ENCODE results near the gene TST.

The TST gene

DNA sequence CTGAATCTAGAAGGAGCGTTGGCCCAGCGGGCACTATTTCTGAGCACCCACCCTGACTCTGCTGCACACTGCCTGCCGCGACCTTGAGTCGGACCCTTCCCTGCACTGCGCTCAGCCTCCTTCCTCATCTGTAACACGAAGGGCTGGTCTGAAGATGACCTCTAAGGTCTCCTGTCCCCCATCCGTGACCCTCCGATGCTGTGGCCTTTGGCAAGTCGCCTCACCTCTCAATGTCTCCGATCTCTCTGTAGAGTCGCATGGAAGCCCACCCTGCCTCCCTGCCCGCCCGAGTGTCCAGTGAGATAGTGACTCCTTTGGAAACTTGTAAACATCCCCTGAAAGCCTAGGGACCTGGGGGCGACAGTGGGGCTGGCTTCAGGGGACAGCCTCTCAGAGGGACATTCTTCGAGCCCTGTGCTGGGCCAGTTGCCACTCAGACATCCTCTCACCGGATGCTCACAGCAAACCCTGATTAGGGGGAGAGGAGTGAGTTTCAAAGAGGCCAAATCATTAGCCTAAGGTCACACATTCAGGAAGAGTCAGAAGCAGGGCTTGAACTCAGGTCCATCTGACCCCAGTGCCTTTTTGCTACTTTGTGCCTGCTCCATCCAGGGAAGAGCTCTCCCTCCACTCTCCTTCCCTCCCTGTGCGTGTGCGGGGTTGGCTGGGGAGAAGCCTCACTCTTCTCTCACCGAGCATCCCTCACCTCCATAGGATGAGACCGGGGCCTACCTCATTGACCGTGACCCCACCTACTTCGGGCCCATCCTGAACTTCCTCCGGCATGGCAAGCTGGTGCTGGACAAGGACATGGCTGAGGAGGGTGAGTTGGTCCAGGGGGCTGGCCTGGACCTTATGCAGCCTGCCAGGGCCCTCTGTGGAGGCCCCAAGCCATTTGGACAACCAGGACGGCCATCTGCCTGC, 33.4 kb upstream of the TST start:
- Histone ChIP-seq H3K4me3 (ENCODE audit: low read length) (peak overlapping the region; percentile 84), H3K4me1 (ENCODE audit: control insufficient read depth, insufficient read depth, low read length) (peaks cover 4% of the 10 kb centered on the region), H3K9me3 (ENCODE audit: control insufficient read depth, low read length) (no peaks in the 10 kb centered on the region), H3K9ac (ENCODE audit: low read length) (peak overlapping the region; percentile 78), H3K27me3 (replicated peaks; ENCODE audit: control insufficient read depth, insufficient read depth, low read length) (no peaks in the 10 kb centered on the region), H3K36me3 (ENCODE audit: control insufficient read depth, insufficient read depth, low read length, severe bottlenecking) (peaks cover 20% of the 10 kb centered on the region)
- no peak for DNase-seq (ENCODE audit: low read depth)

GRCh38 chr22:37051391-37052385, 32.4 kb upstream of the TST start, which contains the start of gene KCTD17:
Gene KCTD17, plus strand, starts transcription at chr22:37051742. Its CDS starts 19 bp downstream, at chr22:37051761.
- peak; percentile 92 for DNase-seq (ENCODE audit: low read depth)
- no peaks in the 10 kb centered on the region for H3K27me3 ChIP-seq (replicated peaks; ENCODE audit: control insufficient read depth, insufficient read depth, low read length)
- peak within 1 kb of the TSS; percentile 78 for H3K9ac ChIP-seq (ENCODE audit: low read length)
- H3K9me3 ChIP-seq (ENCODE audit: control insufficient read depth, low read length): no peaks in the 10 kb centered on the region
- H3K36me3 ChIP-seq (ENCODE audit: control insufficient read depth, insufficient read depth, low read length, severe bottlenecking): peaks cover 10% of the 10 kb centered on the region
- H3K4me3 ChIP-seq (ENCODE audit: low read length): peak within 1 kb of the TSS; percentile 84
- H3K4me1 ChIP-seq (ENCODE audit: control insufficient read depth, insufficient read depth, low read length): peaks cover 4% of the 10 kb centered on the region

DNA sequence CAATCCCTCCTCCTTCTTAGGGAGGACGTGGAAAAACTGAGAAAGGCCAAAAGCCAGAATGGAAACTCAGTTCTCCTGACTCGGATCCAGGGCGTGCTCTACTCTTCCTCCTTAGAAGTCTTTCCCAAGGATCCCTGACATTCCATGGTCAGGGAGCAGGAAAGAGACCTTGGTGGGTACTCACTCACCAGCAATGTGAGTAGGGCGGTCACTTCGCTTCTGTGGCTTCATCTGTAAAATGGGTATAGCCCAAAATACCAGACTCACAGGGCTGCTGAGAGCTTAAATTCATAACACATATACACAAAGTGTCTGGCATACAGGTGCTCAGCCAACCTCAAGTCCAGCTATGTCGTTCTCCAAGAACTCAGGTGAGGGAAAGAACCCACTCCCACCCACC, 31.7 kb upstream of the TST start:
- DNase-seq (ENCODE audit: low read depth): no peak
- no peak overlapping the region for H3K4me3 ChIP-seq (ENCODE audit: low read length)

DNA sequence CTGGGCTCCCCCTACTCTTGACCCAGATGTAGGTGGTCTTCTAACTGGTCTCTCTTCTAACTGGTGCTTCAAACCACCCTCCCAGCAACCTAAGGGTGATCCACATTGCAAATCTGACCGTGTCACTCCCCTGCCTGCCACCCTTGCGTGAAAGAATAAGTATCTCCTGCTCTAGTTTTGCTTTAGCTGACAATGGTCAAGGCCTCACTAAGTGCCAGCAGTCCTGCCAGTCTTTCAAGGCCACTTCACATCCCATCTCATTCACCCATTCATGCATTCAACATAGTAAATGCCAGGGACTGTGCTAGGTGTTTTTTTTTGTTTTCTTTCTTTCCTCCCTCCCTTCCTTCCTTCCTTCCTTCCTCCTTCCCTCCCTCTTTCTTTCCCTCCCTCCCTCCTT, 30.0 kb upstream of the TST start:
- Histone ChIP-seq H3K9ac (ENCODE audit: low read length) (no peak overlapping the region), H3K9me3 (ENCODE audit: control insufficient read depth, low read length) (no peaks in the 10 kb centered on the region), H3K27me3 (replicated peaks; ENCODE audit: control insufficient read depth, insufficient read depth, low read length) (no peaks in the 10 kb centered on the region), H3K4me1 (ENCODE audit: control insufficient read depth, insufficient read depth, low read length) (peaks cover 4% of the 10 kb centered on the region), H3K4me3 (ENCODE audit: low read length) (no peak overlapping the region), H3K36me3 (ENCODE audit: control insufficient read depth, insufficient read depth, low read length, severe bottlenecking) (no peaks in the 10 kb centered on the region)
- no peak for DNase-seq (ENCODE audit: low read depth)

More for the DNA sequence above, 31.7 kb upstream of the TST start:
- Histone ChIP-seq H3K4me1 (ENCODE audit: control insufficient read depth, insufficient read depth, low read length) (peaks cover 4% of the 10 kb centered on the region), H3K9me3 (ENCODE audit: control insufficient read depth, low read length) (no peaks in the 10 kb centered on the region), H3K9ac (ENCODE audit: low read length) (no peak overlapping the region), H3K36me3 (ENCODE audit: control insufficient read depth, insufficient read depth, low read length, severe bottlenecking) (peaks cover 4% of the 10 kb centered on the region), H3K27me3 (replicated peaks; ENCODE audit: control insufficient read depth, insufficient read depth, low read length) (no peaks in the 10 kb centered on the region)

DNA sequence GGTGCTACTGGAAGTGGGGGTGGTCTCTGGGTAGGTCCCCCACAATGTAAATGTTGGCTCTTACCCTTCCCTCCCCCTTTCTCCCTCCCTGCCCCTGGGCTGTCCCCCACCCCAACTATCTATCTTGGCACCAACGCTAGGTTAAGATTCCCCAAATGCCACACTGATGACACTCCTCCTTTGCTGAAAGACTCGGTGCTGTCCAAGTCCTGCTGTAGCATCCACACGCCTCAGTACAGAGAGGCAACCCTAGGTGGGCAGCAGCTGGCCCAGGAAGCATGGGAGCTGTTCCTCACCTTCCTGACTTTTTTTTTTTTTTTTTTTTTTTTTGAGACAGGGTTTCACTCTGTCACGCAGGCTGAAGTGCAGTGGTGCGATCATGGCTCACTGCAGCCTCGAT, 28.9 kb upstream of the TST start:
- DNase-seq (ENCODE audit: low read depth): peak; percentile 10

DNA sequence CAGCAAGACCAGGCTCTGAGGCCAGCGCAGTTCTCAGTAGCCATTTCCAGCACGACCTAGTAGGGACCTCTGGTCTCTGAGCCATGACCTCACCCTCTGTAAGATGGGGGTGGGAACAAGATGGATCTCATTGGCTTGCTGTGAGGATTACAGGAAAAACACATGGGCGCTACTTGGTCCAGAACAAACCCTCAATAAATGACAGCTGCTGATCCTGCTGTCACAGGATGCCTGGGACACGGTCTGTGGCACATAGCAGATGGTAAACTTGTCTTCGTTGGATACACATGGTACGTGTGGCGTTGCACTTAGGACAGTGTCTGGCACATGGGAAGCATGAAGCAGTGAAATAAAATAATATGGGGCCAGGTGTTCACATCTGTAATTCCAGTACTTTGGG, 27.8 kb upstream of the TST start:
- no peak for DNase-seq (ENCODE audit: low read depth)
- peaks cover 9% of the 10 kb centered on the region for H3K27me3 ChIP-seq (replicated peaks; ENCODE audit: control insufficient read depth, insufficient read depth, low read length)
- no peaks in the 10 kb centered on the region for H3K36me3 ChIP-seq (ENCODE audit: control insufficient read depth, insufficient read depth, low read length, severe bottlenecking)
- H3K9ac ChIP-seq (ENCODE audit: low read length): no peak overlapping the region
- H3K4me3 ChIP-seq (ENCODE audit: low read length): no peak overlapping the region
- no peaks in the 10 kb centered on the region for H3K4me1 ChIP-seq (ENCODE audit: control insufficient read depth, insufficient read depth, low read length)
- no peaks in the 10 kb centered on the region for H3K9me3 ChIP-seq (ENCODE audit: control insufficient read depth, low read length)

More for the DNA sequence above, 28.9 kb upstream of the TST start:
- Histone ChIP-seq H3K36me3 (ENCODE audit: control insufficient read depth, insufficient read depth, low read length, severe bottlenecking) (no peaks in the 10 kb centered on the region), H3K4me3 (ENCODE audit: low read length) (no peak overlapping the region), H3K9me3 (ENCODE audit: control insufficient read depth, low read length) (no peaks in the 10 kb centered on the region), H3K9ac (ENCODE audit: low read length) (no peak overlapping the region), H3K27me3 (replicated peaks; ENCODE audit: control insufficient read depth, insufficient read depth, low read length) (peaks cover 7% of the 10 kb centered on the region), H3K4me1 (ENCODE audit: control insufficient read depth, insufficient read depth, low read length) (peaks cover 4% of the 10 kb centered on the region)

DNA sequence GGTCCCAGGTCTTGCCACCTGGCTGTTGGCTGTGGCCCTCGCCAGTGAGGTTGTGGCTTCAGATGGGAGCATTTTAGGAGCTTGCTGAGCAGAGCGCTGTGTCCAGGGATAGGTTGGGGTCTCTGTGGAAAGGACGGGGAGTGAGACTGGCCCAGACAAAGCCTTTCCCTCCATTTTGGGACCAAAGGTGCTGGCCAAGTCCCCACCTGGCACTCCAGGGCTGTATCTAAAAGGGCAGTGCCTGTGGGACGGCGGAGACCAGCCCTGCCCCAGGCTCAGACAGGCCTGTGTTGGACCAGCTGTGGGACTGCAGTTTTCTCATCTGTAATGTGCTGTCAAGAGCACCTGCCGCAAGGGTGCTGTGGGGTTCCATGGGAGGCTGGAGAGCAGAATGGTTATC, 27.3 kb upstream of the TST start:
- no peak for DNase-seq (ENCODE audit: low read depth)
- Histone ChIP-seq H3K9me3 (ENCODE audit: control insufficient read depth, low read length) (no peaks in the 10 kb centered on the region), H3K36me3 (ENCODE audit: control insufficient read depth, insufficient read depth, low read length, severe bottlenecking) (no peaks in the 10 kb centered on the region)

DNA sequence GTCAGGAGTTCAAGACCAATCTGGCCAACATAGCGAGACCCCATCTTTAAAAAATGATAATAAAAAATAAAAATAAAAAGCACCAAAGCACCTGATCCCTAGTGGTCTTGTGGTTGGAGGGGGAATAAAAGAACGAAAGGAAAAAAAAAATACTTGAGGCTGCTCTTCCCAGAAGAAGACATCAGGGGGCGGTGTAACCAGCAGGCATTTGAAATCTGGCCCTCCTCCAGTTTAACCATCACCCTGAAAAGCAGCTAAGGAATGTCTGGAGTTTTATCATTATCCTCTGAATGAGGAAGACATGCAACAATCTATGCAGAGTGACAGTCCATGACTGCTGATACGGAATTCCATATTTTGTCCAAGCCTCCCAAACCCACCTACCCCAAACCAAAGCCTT, 26.7 kb upstream of the TST start:
- Histone ChIP-seq H3K4me3 (ENCODE audit: low read length) (no peak overlapping the region), H3K4me1 (ENCODE audit: control insufficient read depth, insufficient read depth, low read length) (no peaks in the 10 kb centered on the region), H3K27me3 (replicated peaks; ENCODE audit: control insufficient read depth, insufficient read depth, low read length) (peaks cover 9% of the 10 kb centered on the region), H3K9me3 (ENCODE audit: control insufficient read depth, low read length) (no peaks in the 10 kb centered on the region), H3K36me3 (ENCODE audit: control insufficient read depth, insufficient read depth, low read length, severe bottlenecking) (no peaks in the 10 kb centered on the region), H3K9ac (ENCODE audit: low read length) (no peak overlapping the region)
- peak; percentile 48 for DNase-seq (ENCODE audit: low read depth)

More for the DNA sequence above, 27.3 kb upstream of the TST start:
- Histone ChIP-seq H3K4me1 (ENCODE audit: control insufficient read depth, insufficient read depth, low read length) (no peaks in the 10 kb centered on the region), H3K4me3 (ENCODE audit: low read length) (no peak overlapping the region), H3K9ac (ENCODE audit: low read length) (no peak overlapping the region), H3K27me3 (replicated peaks; ENCODE audit: control insufficient read depth, insufficient read depth, low read length) (peaks cover 9% of the 10 kb centered on the region)

DNA sequence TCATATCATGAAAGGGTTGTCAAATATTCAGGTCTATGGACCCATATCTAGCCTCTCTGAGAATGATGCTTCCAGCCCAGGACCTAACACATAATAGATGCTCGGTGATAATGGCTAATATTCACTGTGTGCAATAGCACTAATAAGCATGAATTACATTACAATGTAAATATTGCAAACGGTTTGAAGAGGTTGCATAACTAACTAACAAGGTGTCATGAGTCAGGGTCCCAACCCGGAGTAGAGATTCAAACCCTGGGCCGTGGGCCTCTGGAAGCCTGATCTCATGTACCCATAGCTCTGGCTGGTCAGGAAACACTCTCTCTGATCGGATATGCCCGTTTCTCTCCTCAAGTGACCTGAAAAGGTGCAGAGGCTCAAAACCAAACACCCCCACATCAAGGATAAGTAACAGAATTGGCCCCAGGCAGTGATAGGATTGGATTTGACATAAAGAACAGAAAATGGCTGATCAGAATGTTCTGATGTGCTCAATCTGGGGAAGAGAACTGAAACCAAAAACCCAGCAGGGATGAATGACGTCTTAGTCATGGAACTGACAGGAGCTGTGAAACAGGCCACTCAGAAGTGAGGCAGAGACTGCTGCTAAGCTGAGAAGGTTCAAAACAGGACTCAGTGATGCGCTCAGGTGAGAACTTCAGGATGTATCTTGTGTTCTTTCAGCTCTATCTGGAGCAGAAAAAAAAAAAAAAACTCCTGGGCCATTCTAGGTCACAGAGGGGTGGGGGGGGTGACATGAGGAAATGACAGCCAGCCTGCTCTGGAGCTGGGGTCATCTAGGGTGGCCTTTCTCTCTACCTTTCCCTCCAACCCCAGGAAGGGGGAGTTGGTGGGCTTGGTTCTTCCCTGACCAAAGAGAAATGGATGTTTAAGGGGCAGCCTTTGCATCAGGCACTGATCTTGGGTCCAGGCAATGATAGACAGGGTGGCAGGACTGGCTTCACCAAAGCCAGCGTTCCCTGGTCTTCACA, 25.7 kb upstream of the TST start:
- Histone ChIP-seq H3K9ac (ENCODE audit: low read length) (no peak overlapping the region), H3K36me3 (ENCODE audit: control insufficient read depth, insufficient read depth, low read length, severe bottlenecking) (no peaks in the 10 kb centered on the region), H3K4me3 (ENCODE audit: low read length) (no peak overlapping the region), H3K9me3 (ENCODE audit: control insufficient read depth, low read length) (no peaks in the 10 kb centered on the region), H3K4me1 (ENCODE audit: control insufficient read depth, insufficient read depth, low read length) (no peaks in the 10 kb centered on the region), H3K27me3 (replicated peaks; ENCODE audit: control insufficient read depth, insufficient read depth, low read length) (peaks cover 9% of the 10 kb centered on the region)
- DNase-seq (ENCODE audit: low read depth): no peak

GRCh38 chr22:37043828-37044538, 24.7 kb upstream of the TST start:
- Histone ChIP-seq H3K9ac (ENCODE audit: low read length) (no peak overlapping the region), H3K4me1 (ENCODE audit: control insufficient read depth, insufficient read depth, low read length) (no peaks in the 10 kb centered on the region), H3K9me3 (ENCODE audit: control insufficient read depth, low read length) (no peaks in the 10 kb centered on the region), H3K27me3 (replicated peaks; ENCODE audit: control insufficient read depth, insufficient read depth, low read length) (peaks cover 9% of the 10 kb centered on the region), H3K4me3 (ENCODE audit: low read length) (no peak overlapping the region), H3K36me3 (ENCODE audit: control insufficient read depth, insufficient read depth, low read length, severe bottlenecking) (no peaks in the 10 kb centered on the region)
- DNase-seq (ENCODE audit: low read depth): peak; percentile 23
